T-helper 1 cell treated with Interleukin-12 subunit alpha and Interleukin-12 subunit beta and Interleukin-4 antibody, amounts not matched to agents 30 μg/mL and 1 μg/mL, for 36 hours (primary cell): ENCODE results near the gene SYT6.

Source experiments
- H3K27ac Mint-ChIP-seq: one replicate; pipeline ENCODE4 v1.8.0; 2021; ENCODE audit warnings: mild to moderate bottlenecking, mixed read lengths
- H3K27me3 Mint-ChIP-seq: one replicate; pipeline ENCODE4 v1.8.0; 2021; ENCODE audit warnings: low read depth, mixed read lengths
- H3K36me3 Mint-ChIP-seq: one replicate; pipeline ENCODE4 v1.8.0; 2021; ENCODE audit warnings: low read depth, mixed read lengths
- H3K4me1 Mint-ChIP-seq: one replicate; pipeline ENCODE4 v1.8.0; 2021; ENCODE audit warnings: low read depth, mixed read lengths
- H3K4me3 Mint-ChIP-seq: one replicate; pipeline ENCODE4 v1.8.0; 2021; ENCODE audit warnings: mild to moderate bottlenecking, moderate library complexity, mixed read lengths
- H3K9me3 Mint-ChIP-seq: one replicate; pipeline ENCODE4 v1.8.0; 2021; ENCODE audit warnings: mixed read lengths

SYT6 gene

GRCh38 chr1:114167226-114167625, 13.6 kb upstream of the SYT6 start:
- Mint-ChIP-seq H3K9me3 (no peaks in the 10 kb centered on the region), H3K27ac (no peak overlapping the region), H3K4me3 (no peak overlapping the region), H3K4me1 (no peaks in the 10 kb centered on the region), H3K27me3 (peaks cover 3% of the 10 kb centered on the region), H3K36me3 (no peaks in the 10 kb centered on the region)

- Mint-ChIP-seq H3K36me3 (no peaks in the 10 kb centered on the region), H3K27ac (no peak overlapping the region), H3K9me3 (no peaks in the 10 kb centered on the region), H3K4me1 (no peaks in the 10 kb centered on the region), H3K27me3 (peaks cover 17% of the 10 kb centered on the region), H3K4me3 (no peak overlapping the region)
These were observed 11.3 kb upstream of the SYT6 start for GRCh38 chr1:114164840-114165543.

- Mint-ChIP-seq H3K27ac (no peak overlapping the region), H3K4me3 (no peak overlapping the region), H3K9me3 (no peaks in the 10 kb centered on the region), H3K4me1 (no peaks in the 10 kb centered on the region), H3K36me3 (no peaks in the 10 kb centered on the region), H3K27me3 (peaks cover 46% of the 10 kb centered on the region)
These were observed 6.3 kb upstream of the SYT6 start for GRCh38 chr1:114159941-114160340.

GRCh38 chr1:114157275-114157660, 3.6 kb upstream of the SYT6 start:
- H3K4me3 Mint-ChIP-seq, result no peak overlapping the region
- H3K36me3 Mint-ChIP-seq, result no peaks in the 10 kb centered on the region
- peaks cover 61% of the 10 kb centered on the region for H3K27me3 Mint-ChIP-seq
- H3K4me1 Mint-ChIP-seq, result peaks cover 2% of the 10 kb centered on the region
- no peak overlapping the region for H3K27ac Mint-ChIP-seq
- no peaks in the 10 kb centered on the region for H3K9me3 Mint-ChIP-seq

GRCh38 chr1:114156538-114157274, 3.0 kb upstream of the SYT6 start:
- Mint-ChIP-seq H3K27ac (no peak overlapping the region), H3K36me3 (no peaks in the 10 kb centered on the region), H3K4me3 (no peak overlapping the region), H3K9me3 (no peaks in the 10 kb centered on the region), H3K4me1 (peaks cover 2% of the 10 kb centered on the region), H3K27me3 (peaks cover 64% of the 10 kb centered on the region)

GRCh38 chr1:114155706-114156105, 2.0 kb upstream of the SYT6 start:
- Mint-ChIP-seq H3K4me1 (peaks cover 2% of the 10 kb centered on the region), H3K9me3 (no peaks in the 10 kb centered on the region), H3K27ac (no peak overlapping the region), H3K36me3 (no peaks in the 10 kb centered on the region), H3K27me3 (peaks cover 69% of the 10 kb centered on the region), H3K4me3 (no peak overlapping the region)

GRCh38 chr1:114154963-114155322, 1.3 kb upstream of the SYT6 start:
- Mint-ChIP-seq H3K9me3 (no peaks in the 10 kb centered on the region), H3K27ac (no peak overlapping the region), H3K4me3 (no peak overlapping the region), H3K36me3 (no peaks in the 10 kb centered on the region), H3K27me3 (peaks cover 70% of the 10 kb centered on the region), H3K4me1 (peaks cover 3% of the 10 kb centered on the region)

GRCh38 chr1:114154146-114154962, 685 bp upstream of the SYT6 start:
- Mint-ChIP-seq H3K27ac (no peak overlapping the region), H3K4me3 (no peak overlapping the region), H3K9me3 (no peaks in the 10 kb centered on the region), H3K27me3 (peaks cover 74% of the 10 kb centered on the region), H3K36me3 (no peaks in the 10 kb centered on the region), H3K4me1 (peaks cover 4% of the 10 kb centered on the region)

GRCh38 chr1:114152508-114153260, 985 bp downstream of the SYT6 start:
- H3K27me3 Mint-ChIP-seq, result peaks cover 73% of the 10 kb centered on the region
- no peaks in the 10 kb centered on the region for H3K9me3 Mint-ChIP-seq
- H3K36me3 Mint-ChIP-seq, result no peaks in the 10 kb centered on the region
- no peak overlapping the region for H3K4me3 Mint-ChIP-seq
- H3K27ac Mint-ChIP-seq, result no peak overlapping the region
- peaks cover 4% of the 10 kb centered on the region for H3K4me1 Mint-ChIP-seq

GRCh38 chr1:114152089-114152507, 1.6 kb downstream of the SYT6 start:
- Mint-ChIP-seq H3K27me3 (peaks cover 69% of the 10 kb centered on the region), H3K4me1 (peaks cover 4% of the 10 kb centered on the region), H3K36me3 (no peaks in the 10 kb centered on the region), H3K27ac (no peak overlapping the region), H3K9me3 (no peaks in the 10 kb centered on the region), H3K4me3 (no peak overlapping the region)

- no peaks in the 10 kb centered on the region for H3K9me3 Mint-ChIP-seq
- H3K27me3 Mint-ChIP-seq, result peaks cover 52% of the 10 kb centered on the region
- H3K36me3 Mint-ChIP-seq, result no peaks in the 10 kb centered on the region
- H3K4me3 Mint-ChIP-seq, result no peak overlapping the region
- H3K27ac Mint-ChIP-seq, result no peak overlapping the region
- H3K4me1 Mint-ChIP-seq, result peaks cover 4% of the 10 kb centered on the region
These were observed 3.7 kb downstream of the SYT6 start for GRCh38 chr1:114150016-114150415.

GRCh38 chr1:114149211-114149610, 4.5 kb downstream of the SYT6 start:
- Mint-ChIP-seq H3K4me1 (peaks cover 4% of the 10 kb centered on the region), H3K36me3 (no peaks in the 10 kb centered on the region), H3K27me3 (peaks cover 44% of the 10 kb centered on the region), H3K9me3 (no peaks in the 10 kb centered on the region), H3K27ac (no peak overlapping the region), H3K4me3 (no peak overlapping the region)

- no peak overlapping the region for H3K27ac Mint-ChIP-seq
- H3K9me3 Mint-ChIP-seq, result no peaks in the 10 kb centered on the region
- H3K4me1 Mint-ChIP-seq, result peaks cover 1% of the 10 kb centered on the region
- peaks cover 31% of the 10 kb centered on the region for H3K27me3 Mint-ChIP-seq
- no peaks in the 10 kb centered on the region for H3K36me3 Mint-ChIP-seq
- H3K4me3 Mint-ChIP-seq, result no peak overlapping the region
These were observed 8.0 kb downstream of the SYT6 start for GRCh38 chr1:114145504-114146151.

- Mint-ChIP-seq H3K27ac (no peak overlapping the region), H3K4me3 (no peak overlapping the region), H3K36me3 (no peaks in the 10 kb centered on the region), H3K4me1 (no peaks in the 10 kb centered on the region), H3K9me3 (no peaks in the 10 kb centered on the region), H3K27me3 (peaks cover 17% of the 10 kb centered on the region)
These were observed 9.7 kb downstream of the SYT6 start for GRCh38 chr1:114144016-114144415.
